HG02571 (cell line): ENCODE results near the gene KLF16.

ENCODE experiments used
- ATAC-seq: cut with Tn5 transposase; IDR thresholded peaks from one replicate; pipeline ENCODE4 v1.9.1; 2021; ENCODE audit warnings: mild to moderate bottlenecking, moderate library complexity; ENCODE audit not compliant: unreplicated experiment

KLF16 gene

GRCh38 chr19:1845125-1845515 is 18.3 kb downstream of the KLF16 start:
- no peak for ATAC-seq

GRCh38 chr19:1844513-1845124 is 18.8 kb downstream of the KLF16 start:
- ATAC-seq = no peak

- ATAC-seq = no peak
These were observed 19.6 kb downstream of the KLF16 start for GRCh38 chr19:1843646-1844394.

DNA sequence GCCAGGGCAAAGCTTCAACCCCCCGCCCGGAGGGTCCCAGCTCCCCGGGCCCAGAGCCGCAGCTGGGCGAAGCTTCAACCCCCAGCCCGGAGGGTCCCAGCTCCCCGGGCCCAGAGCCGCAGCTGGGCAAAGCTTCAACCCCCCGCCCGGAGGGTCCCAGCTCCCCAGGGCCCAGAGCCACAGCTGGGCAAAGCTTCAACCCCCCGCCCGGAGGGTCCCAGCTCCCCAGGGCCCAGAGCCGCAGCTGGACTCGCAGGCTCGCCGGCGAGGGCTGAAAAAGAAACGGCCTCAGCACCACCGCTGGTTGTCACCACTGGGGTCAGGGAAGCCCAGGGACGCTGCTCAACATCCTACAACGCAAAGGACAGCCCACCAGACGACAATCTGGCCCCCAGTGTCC is 20.3 kb downstream of the KLF16 start:
- ATAC-seq = no peak

GRCh38 chr19:1841209-1841924 is 22.0 kb downstream of the KLF16 start:
- no peak for ATAC-seq

DNA sequence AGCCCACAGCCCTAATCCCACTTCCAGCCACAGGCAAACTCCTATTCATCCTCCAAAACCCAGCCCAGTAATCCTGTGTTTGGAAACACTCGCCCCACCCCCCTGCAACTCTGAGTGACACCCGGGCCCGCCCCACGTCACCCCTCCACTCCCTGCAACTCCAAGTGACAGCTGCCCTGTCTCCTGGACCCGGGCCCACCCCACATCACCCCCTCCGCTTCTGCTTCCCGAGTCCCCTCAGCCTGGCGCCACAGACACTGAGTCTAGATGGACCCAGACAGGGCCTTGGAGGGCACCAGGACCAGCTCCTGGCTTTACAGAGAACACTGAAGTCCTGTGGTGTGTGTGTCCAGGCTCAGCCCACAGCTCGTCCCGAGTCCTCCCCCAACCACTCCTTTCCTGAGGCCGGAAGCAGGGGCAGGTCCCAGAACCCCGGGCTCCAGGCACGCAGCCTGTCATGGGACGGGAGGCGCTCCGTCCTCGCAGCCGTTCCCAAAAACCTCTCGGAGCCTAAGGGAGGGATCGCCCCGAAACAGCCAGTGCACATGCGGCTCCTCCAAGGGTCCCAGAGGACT is 22.8 kb downstream of the KLF16 start:
- no peak for ATAC-seq

DNA sequence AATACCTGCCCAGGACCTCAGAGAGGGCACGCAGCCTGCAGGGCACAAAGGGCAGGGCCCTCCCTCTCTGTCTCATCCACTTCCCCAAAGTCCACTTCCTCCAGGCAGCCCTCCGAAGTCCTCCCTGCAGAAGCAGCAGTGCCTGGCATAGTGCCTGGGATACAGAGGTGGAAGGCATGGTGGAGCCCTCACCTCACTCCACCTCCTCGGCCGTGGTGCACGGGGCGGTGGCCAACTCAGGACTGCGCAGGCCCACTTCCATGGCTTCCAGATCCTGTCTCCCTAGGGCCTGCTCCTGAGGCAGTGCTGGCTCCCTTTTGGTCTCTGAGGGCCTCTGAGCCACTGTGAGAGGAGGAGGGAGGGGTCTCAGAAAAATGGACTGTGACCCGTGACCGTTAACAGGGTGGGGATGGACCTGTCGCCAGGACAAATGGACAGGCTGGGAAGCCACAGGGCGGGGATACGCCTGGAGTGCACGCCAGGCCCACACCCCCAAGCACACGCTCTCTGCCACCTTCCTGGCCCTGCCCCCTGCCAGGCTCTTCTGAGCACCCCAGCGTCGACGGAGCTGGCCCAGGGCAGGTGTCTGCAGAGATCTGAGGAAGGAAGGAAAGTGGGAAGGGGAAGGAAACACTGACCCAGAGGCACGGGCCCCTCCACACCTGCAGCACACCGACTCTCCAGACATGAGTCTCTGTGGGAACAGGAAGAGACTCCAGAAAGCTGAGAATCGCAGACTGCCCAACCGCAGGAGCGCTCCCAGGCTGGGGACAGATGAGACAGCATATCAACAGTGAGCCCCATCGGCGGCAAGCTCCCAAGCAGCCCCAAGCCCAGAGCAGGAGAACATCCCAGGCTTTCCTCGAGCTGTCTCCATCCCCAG is 23.5 kb downstream of the KLF16 start:
- no peak for ATAC-seq

DNA sequence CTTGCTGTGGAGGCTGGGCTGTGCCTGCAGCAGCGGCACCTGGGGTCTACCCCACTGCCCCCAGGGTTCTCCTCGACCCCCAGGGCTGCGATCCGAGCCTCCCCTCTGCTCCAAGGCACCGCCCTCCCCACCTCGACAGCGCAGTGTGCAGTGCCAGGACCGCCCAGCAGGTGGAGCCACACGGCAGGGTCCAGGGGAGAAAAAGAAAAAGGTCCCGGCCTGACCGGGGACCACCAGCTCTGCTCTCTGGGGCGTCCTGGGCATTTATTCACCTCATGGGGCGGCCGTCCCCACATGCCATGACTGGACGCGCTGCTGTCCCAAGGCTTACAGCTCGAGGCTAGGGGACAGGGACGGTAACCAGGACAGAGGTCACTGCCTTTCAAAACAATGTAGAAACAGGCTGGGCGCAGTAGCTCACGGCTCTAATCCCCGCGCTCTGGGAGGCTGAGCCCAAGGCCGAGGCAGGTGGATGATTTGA is 25.7 kb downstream of the KLF16 start:
- ATAC-seq = no peak

DNA sequence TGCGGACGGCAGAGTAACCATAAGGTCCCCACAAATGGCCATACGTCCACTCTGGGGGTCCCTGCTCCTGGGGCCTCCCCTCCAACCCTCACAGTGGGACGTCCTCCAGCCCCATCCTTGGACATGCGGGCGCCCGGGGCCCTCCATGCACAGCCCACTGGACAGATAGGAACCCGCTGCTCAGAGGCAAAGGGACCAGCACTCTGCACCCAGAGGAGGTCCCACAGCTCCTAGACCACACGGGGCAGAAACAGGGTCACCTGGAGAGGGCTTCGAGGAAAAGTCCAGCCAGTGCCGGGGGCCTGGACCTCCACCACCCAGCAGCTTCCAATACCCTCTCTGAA is 26.2 kb downstream of the KLF16 start:
- ATAC-seq = no peak

GRCh38 chr19:1836458-1837221 is 26.7 kb downstream of the KLF16 start:
- no peak for ATAC-seq

DNA sequence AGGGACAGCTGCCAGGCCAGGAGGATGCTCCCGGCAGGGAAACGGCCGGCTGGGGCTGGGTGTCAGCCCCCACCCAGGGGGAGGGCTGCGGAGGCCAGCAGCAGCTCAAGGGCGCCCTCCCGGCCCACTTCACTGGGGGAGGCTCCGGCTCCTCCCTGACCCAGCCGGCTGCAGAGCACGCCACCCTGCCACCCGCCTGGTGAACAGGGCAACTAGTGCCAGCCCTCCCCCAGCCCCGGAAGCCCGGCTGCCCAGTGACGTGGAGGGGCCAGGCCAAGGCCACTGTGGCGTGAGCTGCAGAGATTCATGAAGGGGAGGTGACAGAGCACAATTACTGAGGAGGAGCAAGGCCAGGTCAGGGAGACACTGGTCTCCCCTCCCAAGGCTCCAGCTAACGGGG is 29.8 kb downstream of the KLF16 start:
- ATAC-seq = no peak

GRCh38 chr19:1832046-1832663 is 31.2 kb downstream of the KLF16 start:
- ATAC-seq = no peak

DNA sequence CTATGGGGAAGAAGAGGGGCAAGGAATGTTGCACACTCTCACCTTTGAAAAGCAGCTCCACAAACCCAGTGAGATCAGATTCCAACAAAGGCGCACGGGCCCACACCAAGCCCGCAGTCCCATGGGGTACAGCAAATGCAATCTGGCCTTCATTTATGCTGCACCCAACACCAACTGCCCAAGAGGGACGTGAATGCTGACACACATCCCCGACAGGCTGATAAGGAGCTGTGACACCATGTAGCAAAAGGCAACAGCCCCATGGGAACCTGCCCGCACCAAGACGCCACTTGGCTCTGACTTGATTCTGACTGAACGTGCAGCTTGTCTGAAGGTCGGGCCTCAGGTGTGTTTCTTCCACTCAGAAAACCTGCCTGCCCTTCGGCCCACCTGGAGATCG is 32.4 kb downstream of the KLF16 start:
- no peak for ATAC-seq

GRCh38 chr19:1830568-1830967 is 32.8 kb downstream of the KLF16 start:
- ATAC-seq = no peak

DNA sequence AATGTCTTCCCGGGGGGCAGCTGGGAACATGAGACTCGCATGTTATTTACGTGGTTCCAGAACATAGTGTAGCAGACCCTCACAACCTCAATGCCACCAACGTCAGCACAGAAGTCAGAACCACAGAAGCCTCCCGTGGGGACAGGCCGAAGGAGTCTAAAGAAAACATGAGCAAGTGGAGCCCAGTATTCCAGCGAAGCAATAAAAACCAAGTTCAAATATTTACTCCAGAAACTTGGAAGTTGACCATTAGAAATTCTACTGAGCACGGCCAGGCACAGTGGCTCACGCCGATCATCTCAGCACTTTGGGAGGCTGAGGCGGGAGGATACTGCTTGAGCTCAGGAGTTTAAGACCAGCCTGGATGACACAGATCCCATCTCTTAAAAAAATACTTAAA is 33.4 kb downstream of the KLF16 start:
- ATAC-seq = no peak

- no peak for ATAC-seq
These were observed 34.8 kb downstream of the KLF16 start for GRCh38 chr19:1828279-1829238.

DNA sequence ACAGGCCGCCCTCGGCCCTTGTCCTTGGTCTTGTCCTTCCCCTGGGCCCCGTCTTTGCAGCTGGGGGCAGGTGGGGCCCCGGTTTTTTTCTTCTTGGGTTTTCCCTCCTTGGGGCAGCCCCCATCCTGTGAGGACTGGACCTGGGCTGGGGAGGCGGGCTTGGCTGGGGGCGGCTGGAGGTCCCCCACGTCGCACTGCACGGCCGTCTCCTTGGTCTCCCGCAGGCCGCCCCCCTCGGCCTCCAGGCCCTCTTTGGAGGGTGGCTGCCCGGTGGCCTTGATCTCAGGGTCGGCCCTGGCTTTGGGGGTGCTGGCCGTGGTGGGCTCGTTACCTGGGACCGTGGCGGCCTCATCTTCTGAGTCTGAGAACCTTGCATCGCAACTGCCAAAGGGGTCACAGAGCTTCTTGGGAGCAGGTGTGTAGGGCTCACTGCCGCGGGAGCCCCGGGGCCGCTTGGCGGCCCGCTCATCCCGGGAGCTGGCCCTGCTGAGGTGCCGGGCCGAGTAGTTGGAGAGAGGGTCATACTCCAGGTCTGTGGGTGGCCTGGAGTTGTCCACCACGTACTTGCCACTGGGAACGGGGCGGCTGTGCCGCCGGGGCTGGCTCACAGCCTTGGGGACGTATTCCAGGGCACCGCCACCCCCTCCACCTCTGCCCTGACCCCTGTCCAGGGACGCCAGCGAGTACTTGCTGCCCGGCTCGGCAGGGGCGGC is 35.7 kb downstream of the KLF16 start:
- ATAC-seq = no peak
